GM18858 (cell line): ENCODE results near the gene RPS6KC1.
"Not testable (repeated sequence)": the region's sequence is repeated elsewhere in the genome, so short reads cannot be mapped to it uniquely, and the experiment has no call there.

Source experiments
- ATAC-seq: cut with Tn5 transposase; IDR thresholded peaks from one replicate; pipeline ENCODE4 v1.9.1; 2021; ENCODE audit not compliant: unreplicated experiment

RPS6KC1 gene

GRCh38 chr1:213051127-213051880 is at the start of gene RPS6KC1:
RPS6KC1 (plus strand) TSS chr1:213051241; CDS start chr1:213051405, 164 bp downstream.
- ATAC-seq = peak; percentile 93

- peak; percentile 80 for ATAC-seq
Observed at GRCh38 chr1:213003256-213003655, 47.8 kb upstream of the RPS6KC1 start.

DNA sequence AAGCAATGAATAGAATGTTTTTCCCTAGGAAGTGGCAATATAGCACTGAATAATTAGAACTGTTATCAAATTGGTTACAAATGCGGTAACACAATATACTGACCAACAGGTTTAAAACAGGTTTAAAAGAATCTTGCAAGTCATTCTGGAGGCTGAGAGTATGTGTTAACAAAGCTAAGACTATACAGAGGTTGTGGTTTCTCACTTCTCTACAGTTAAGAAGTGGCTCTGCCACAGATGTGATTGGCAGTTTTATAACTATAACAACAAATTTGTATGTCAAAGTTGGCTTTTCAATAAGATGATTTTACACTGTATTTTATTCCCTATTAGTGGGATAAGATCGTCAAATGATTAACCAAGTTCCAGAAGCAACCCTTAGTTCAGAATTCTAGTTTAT is 42.5 kb upstream of the RPS6KC1 start:
- peak; percentile 81 for ATAC-seq

GRCh38 chr1:213014642-213015041 is 36.4 kb upstream of the RPS6KC1 start:
- no peak for ATAC-seq

DNA sequence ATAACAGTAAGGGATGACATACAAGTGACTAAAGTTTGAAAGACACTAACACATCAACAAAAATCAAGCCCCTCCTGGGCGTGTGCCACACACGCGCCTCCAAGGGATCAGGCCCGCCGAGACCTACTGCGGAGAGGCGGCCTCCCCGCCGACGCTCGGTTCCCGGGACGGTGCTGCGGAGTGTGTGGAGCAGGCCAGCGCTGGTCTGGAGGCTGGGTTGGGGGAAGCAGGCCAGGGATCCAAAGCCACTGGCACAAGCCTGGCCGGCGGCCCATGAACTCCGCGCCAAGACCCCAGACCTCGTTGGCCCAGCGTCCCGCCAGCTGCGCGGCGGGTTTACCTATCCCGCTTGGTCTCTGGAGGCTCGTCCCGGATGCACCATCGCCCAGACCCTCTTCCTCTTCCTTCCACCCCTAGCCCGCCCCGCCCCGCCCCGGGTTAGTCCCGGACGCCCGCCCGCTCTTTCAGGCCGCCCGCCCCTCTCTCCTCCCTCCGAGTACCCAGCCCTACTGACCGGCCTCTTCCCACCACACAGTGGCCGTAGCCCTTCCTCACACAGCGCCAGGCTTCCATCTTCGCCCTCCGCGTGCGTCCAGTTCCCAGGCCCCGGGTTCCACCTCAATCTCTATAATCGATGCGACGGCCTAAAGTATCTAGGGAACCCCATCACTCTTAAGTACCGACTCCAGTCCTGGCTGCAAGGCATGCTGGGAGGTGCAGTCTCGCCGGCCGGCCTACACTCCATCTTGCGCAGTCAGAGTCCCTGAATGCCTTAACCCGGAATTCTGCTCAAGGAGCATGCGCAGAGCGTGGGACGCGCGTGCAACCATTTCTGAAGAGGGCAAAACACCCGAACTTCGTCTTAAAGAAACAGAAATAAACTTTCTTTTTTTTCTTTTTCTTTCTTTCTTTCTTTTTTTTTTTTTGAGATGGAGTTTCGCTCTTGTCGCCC is 35.7 kb upstream of the RPS6KC1 start, which contains the start of gene ANGEL2:
Gene ANGEL2, minus strand, starts transcription at position 769 of the 952 bp plus-strand sequence. Its CDS starts 196 bp downstream, at position 573.
- peak; percentile 87 for ATAC-seq

DNA sequence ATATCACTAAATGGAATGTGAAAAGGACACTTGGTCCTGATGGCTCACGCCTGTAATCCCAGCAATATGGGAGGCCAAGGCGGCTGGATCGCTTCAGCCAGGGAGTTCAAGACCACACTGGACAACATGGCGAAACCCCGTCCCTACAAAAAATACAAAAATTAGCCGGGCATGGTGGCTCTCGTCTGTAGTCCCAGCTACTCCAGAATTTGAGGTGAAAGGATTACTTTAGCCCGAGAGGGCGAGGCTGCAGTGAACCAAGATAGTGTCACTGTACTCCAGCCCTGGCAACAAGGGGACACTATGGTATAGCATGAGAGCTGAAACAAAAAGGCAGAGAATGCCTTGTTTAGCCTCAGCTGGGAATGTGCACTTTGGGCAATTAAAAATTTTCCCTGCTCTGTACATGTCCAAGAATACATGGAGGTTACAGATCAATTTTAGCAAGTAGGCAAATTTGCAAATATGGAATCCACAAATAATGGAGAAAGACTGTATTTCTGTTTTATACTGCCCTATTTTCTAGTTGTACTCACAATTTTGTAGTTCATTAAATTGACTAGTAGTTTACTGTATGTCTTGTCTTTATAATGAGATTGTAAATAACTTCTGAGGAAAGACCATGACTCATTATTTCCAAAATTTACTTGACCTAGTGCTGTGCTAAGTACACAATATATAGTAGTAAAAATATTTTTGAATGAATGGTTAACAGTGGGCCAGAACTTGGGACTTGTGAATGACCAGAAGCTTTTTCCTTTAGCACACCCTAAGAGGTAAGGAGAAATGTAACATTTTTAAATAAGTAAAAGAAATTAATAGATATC is 33.4 kb upstream of the RPS6KC1 start:
- no peak for ATAC-seq

DNA sequence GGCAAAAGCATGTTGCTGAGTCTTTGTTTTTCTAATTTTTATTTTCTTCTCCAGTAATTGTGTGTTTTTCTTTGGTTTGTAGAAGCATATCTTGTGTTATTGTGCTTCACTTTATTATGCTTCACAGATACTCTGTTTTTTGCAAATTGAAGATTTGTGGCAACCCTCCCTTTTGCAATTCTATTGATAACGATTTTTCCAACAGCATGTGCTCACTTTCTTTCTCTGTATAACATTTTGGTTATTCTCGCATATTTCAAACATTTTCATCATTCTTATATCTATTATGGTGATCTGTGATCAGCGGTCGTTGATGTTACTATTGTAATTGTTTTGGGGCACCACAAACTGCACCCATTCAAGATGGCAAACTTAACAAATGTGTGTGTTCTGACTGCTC is 31.6 kb upstream of the RPS6KC1 start:
- ATAC-seq = no peak

DNA sequence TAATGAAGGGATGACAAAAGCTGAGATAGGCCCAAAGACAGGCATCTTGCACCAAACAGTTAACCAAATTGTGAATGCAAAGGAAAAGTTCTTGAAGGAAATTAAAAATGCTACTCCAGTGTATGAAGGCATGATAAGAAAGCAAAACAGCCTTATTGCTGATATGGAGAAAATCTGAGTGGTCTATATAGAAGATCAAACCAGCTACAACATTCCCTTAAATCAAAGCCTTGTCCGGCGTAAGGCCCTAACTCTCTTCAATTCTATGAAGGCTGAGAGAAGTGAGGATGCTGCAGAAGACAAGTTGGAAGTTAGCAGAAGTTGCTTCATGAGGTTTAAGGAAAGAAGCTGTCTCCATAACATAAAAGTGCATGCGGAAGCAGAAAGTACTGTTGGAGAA is 31.0 kb upstream of the RPS6KC1 start:
- ATAC-seq = no peak

DNA sequence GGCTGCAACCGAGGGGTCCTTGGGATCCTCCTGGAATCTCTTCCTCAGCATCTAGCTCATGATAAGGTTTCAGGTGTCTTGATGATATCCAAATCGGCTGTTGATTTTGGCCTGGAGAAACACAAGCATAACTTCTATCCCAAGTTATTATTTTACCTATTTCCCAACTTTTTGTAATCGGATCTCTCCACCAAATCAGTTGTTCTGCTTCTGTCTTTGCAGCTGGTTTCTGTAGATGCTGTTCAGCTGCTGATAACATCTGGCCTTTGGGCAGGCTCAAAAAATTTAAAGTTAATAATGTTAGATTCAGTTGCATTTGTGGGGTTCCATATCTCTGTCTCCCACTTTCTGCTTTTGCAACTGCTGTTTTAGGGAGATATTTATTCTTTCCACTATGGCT is 24.0 kb upstream of the RPS6KC1 start:
- not testable (repeated sequence) for ATAC-seq

DNA sequence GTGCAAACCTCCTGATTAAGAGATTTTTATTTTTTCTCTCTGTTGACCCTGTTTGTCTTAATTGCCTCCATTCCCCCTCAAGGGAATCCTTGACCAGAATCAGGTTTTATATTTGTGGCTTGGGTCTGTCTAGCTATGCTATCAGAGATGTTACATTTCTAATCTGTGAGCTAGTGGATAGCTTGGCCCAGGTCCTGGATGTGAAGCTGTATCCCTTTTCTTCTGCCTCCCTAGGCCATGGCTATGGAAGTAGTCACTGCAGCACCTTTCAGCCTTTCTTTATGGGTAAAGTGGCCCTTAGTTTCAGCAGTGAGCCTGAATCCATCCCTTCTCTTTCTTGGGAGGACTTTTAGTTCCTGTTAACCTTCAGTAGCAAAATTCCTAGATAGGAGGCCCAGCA is 18.4 kb upstream of the RPS6KC1 start:
- ATAC-seq = no peak

DNA sequence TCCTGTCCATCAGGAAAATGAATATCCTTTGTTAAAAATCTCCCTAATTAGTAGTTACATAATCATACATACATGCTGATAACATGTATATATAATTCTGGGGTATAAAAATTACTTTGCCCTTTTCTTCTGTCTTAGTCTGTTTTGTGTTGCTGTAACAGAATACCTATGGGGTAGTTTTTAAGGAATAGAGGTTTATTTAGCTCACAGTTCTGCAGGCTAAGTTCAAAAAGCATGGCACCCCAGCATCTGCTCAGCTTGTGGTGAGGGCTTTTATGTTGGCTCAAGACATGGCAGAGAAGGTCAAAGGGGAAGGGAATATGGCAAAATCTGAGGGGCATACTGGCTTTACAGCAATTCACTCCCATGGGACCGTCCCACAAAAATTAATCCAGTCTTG is 16.3 kb upstream of the RPS6KC1 start:
- ATAC-seq = no peak

DNA sequence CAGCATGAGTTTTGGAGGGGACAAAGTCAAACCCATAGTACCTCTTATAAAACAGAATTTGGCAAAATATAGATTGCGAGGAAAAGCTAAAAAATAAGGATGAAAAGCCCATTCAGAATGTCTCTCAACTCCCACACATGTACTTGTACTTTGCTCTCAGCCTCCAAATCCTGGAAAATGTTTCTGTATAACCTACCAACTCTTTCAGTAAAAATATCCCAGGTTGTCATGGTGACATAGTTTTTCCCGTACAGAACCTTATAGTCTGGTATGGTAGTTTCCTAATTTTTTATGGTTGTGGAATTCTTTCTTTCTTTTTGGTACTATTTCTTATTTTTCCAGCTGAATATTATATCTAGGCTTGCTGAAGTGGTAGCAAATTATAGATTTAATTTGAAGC is 15.5 kb upstream of the RPS6KC1 start:
- no peak for ATAC-seq

GRCh38 chr1:213041443-213041842 is 9.6 kb upstream of the RPS6KC1 start:
- no peak for ATAC-seq

DNA sequence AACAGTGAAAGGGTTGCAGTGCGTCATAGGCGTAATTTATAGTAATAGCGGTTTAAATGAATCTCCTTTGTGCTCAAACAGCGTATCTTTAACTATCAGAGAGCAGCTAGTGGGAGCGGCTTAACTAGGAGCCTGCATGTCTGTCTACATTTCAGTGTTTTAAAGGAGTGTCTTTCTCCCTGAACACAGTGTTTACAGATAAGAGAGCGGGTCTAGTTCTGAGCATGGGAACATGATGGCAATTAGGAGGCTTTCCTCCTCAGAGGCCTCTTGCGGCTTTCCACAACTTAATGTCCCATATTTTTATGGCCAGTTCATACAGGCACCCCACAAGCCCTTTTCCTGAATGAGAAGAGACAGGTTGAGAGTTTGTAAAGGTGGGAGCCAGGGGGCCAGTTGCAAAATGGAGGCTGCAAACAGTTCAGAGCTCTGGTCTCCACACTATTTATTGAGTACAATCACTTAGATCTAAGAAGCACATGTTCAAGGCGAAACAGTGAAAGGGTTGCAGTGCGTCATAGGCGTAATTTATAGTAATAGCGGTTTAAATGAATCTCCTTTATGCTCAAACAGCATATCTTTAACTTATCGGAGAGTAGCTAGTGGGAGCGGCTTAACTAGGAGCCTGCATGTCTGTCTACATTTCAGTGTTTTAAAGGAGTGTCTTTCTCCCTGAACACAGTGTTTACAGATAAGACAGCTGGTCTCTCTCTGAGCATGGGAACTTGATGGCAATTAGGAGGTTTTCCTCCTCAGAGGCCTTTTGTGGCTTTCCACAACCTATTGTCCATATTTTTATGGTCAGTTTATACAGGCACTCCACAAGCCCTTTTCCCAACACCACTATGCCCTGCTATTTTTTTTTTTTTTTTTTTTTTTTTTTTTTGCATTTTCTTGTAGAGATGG is 5.5 kb upstream of the RPS6KC1 start:
- not testable (repeated sequence) for ATAC-seq

DNA sequence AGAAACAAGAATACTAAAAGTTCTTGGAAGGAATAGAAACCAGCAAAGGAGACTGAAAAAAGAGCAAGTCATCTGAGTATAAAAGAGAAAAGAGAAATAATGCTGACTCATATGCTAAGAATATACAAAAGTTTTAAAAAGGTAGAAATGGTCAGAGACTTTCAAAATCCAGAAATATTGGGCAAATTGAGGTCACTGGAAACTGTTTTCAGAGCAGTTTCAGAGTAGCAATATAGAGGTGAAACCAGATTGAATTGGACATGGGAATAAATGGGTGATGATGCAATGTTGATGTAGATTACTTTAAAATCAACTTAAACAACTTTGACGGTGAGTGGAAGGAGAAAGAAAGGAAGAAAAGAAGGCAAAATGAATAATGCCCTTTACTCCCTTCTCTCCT is 1.8 kb upstream of the RPS6KC1 start:
- no peak for ATAC-seq

GRCh38 chr1:213050745-213051126 is 305 bp upstream of the RPS6KC1 start:
- ATAC-seq = peak; percentile 2

DNA sequence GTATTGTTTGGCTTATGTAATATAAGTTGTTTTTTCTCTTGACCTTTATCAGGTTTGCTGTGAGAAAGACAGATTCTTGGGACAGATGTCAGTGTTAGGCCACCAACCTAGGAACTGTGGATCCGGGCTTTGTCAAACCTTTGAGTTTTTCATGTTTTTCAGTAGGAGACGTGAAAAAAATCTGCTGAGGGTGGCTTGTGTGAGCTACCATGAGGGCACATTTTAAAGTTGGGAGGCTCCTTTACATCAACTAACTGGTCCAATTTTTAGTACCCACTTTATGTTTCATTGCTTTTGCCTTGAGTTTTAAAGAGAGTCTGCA is 801 bp downstream of the RPS6KC1 start:
- ATAC-seq = no peak

DNA sequence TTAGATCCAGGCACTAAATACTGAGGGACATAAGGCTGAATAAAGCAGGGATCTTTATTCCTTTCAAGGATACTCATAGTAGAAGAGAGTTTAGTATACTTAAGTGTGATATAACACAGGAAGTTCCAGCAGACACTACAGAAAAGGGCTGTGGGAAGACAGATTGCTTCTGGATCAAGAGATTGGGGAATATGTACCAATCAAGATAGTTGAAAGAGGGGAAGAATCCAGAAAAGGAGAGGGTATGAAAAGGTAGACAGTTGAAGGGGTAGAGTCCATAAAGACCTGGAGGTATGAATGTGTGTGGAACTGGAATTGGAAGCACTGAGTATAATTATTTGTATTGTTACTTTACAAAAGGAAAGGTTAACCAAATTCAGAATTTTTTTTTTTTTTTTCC is 2.4 kb downstream of the RPS6KC1 start:
- ATAC-seq = no peak

DNA sequence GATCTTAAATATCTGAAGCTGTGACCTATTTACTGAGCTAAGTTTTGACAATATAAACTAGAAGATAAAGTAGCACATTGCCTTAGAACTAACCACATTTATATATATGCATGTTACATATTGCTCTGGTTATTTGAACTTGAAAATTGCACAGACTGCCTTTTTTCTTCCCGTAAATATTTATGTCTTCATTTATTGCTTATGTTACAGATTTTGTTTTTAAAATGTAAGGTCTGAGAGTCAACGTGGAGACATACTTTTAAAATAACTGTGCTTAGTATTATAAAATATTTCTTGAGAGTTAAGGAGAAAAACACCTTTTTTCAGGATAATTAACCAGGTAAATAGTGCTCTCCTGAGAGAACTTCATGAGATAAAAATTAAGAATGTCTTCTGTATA is 3.1 kb downstream of the RPS6KC1 start:
- ATAC-seq = no peak
